Kidney capillary endothelial cell (primary cell): Measurements from ENCODE around the gene GATB.
"Not testable (repeated sequence)": the region's sequence is repeated elsewhere in the genome, so short reads cannot be mapped to it uniquely, and the experiment has no call there.

ENCODE experiments used
- DNase-seq: peaks from one replicate; pipeline ENCODE4 v3.0.0-alpha.2; 2018; ENCODE audit warnings: low spot score

GATB gene

GRCh38 chr4:151785484-151786157, 24.8 kb upstream of the GATB start:
- no peak for DNase-seq

DNA sequence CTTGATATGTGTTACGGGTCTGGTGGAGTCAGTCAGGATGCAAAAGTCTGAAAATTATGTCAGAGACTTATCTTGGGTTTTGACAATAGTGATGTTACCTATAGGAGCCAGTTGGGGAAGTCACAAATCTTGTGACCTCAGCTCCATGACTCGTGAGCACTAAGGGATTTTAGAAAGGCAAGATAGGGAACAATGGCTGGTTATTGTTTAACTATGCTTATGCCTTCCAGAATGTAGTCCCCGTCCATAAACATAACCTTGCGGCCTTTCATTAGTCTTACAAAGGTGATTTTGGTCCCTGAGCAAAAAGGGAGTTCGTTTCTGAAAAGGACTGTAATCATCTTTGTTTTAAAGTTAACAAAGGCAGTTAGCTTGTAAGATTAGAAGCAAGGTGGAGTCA, 23.9 kb upstream of the GATB start:
- no peak for DNase-seq

GRCh38 chr4:151783867-151784266, 23.1 kb upstream of the GATB start:
- no peak for DNase-seq

DNA sequence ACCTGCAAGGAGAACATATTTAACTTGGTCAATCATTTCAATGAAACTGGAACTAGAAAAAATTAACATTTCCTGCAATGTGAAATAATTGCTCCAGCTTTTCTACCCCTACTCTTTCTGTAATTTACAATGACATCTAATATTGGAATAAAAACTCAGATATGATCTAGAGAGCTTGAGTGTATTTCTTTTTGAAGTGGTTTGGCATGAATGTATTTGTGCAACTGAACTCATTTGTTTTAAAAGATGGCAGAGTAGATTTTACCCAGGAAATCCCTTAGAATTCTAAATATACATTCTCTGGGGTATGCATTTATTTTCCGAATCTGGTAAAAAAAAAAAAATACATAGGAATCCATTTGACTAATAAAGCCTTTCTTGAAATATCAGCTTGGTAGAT, 21.5 kb upstream of the GATB start:
- DNase-seq: no peak

DNA sequence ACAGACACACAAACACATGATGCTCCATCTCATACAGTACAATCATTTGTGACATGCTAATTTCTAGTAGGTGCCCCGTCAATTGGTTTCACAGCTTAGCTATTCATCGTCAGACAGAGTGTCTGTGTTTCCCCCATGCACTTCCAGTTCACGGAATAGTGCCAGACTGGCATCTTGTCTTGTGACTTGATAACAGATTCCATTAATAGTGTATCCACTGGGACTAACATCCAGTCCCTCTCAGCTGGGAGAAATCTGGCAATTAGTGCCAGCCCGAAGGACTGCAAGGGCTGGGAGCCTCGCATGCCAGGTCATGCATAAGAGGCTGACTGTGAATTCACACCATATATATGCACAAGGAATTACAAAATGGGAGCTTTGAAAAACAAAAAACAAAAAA, 20.2 kb upstream of the GATB start:
- DNase-seq: no peak

DNA sequence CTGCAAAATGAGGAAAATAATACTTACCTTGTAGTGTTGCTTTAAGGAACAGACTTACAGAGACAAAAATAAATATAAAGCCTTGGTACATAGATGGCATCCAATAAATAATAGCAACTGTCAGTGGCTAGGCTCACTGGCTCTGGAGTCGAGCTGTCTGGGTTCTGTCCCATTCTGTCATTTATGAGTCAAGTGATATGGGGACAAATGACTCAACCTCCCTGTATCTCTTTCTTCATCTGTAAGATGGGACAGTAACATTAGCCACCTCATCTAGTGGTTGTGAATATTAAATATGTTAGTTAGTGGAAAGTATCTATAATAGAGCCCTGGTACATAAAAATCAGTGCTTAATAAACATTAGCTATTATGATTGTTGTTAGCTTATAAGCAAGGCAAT, 16.7 kb upstream of the GATB start:
- DNase-seq: no peak

GRCh38 chr4:151774324-151774723, 13.5 kb upstream of the GATB start:
- no peak for DNase-seq

DNA sequence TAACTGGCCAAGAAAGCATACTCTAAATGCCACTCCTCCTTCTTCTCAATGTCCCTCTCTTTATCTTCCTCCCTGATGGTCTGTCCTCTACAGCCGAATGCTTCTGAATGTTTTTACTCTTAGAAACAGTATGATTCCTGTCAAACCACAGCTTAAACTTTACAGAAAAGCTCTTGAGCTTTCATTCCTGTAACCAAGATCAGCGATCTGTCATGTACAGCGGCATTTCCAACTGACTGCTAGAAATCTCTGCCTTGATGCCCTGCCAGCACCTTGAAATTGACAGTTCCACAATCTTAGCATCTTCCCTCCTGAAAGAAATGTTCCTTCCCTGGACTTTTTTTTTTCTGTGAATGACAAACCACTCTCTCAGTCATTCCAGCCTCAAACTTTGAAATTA, 11.5 kb upstream of the GATB start:
- DNase-seq: no peak

- no peak for DNase-seq
These were observed 10.9 kb upstream of the GATB start for GRCh38 chr4:151771664-151772063.

DNA sequence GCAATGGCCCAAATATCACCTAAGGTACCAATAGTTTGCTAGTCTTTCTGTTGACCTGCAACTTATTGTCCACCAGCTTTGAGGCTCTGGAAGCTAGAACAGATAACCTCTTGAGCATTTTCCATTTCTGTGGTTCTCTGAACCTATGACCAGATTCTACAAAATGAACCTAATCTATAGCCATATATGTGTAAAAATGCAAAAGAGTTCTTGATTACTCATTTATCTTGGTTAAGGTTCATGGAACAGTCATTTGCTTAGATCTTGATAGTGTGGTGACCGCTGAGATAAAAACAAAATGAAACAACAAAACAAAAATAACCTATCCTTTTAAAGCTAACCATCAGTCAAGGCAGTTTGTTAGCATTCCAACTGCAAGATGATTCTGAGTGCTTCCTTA, 9.3 kb upstream of the GATB start:
- DNase-seq: no peak

- DNase-seq: no peak
These were observed 8.0 kb upstream of the GATB start for GRCh38 chr4:151768835-151769234.

DNA sequence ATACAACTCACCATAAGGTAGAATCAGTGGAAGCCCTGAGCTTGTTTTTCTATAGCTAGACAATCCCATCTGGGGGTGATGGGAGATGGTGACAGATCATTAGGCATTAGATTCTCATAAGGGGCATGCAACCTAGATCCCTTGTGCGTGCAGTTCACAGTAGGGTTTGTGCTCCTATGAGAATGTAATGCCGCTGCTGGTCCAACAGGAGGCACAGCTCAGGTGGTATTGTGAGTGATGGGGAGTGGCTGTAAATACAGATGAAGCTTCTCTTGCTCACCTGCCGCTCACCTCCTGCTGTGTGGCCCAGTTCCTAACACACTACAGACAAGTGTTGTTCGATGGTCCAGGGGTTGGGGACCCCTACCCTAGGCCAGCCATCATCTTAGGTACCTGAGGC, 5.9 kb upstream of the GATB start:
- DNase-seq: no peak

GRCh38 chr4:151760002-151760401, 805 bp downstream of the GATB start:
- no peak for DNase-seq

GRCh38 chr4:151753056-151753455, 7.8 kb downstream of the GATB start:
- peak; percentile 80 for DNase-seq

- no peak for DNase-seq
These were observed 10.7 kb downstream of the GATB start for GRCh38 chr4:151750156-151750555.

- DNase-seq: no peak
These were observed 15.2 kb downstream of the GATB start for GRCh38 chr4:151745481-151746231.

DNA sequence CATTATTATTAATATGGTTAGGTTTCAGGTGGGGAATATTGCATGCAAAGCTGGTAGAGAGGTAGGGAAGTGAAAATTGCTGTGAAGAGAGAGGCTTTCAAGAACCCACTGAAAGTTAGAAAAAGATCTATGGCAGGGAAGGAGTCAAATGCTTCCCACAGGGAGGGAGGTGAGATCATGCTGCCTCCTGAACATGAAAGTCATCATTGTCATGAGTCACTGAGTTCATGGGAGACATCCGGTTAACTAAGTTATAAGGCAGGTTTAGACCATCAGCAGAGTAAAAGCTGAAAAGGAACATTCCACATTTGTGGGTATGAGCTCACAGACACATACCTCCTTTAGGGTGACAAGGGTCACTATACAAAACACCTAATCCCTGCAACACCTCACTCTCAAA, 16.2 kb downstream of the GATB start:
- DNase-seq: peak; percentile 93

GRCh38 chr4:151743894-151744293, 16.9 kb downstream of the GATB start:
- no peak for DNase-seq

- no peak for DNase-seq
These were observed 17.5 kb downstream of the GATB start for GRCh38 chr4:151743128-151743854.

DNA sequence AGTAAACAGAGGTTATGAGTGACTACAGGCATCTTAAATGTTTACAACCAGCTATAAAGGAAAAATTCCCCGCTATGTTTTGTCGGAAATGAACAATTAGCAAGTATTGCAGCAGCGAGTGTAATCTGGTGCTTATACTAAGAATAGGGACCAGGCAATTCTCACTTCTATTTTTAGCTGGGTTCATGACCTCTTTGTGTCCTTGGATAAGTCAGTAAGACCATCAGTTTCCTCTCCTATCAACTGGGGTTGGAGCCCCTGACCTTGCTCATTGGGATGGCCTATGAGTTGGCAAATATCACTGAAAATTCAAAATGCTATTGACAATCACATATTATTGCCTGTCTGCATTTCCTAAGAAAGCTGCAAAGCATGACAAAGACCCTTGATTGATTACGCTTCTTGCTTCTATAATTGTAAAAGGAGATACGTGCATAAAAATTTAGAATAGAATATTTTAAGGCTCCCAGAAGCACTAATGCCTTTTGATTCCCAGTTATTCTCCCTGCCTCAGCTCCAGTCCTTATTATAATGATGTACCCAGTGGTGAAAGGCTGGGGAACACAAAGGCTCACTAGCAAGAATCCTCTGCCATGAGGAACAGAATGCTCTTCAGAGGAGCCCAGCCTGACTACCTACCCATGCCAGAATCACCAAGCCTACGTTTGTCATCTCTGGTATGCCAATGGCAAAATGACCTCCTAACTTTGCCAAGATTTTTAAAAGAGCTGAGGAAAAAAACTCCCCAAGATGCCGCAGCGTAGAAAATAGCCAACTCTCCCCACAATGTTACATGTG, 21.9 kb downstream of the GATB start:
- no peak for DNase-seq

DNA sequence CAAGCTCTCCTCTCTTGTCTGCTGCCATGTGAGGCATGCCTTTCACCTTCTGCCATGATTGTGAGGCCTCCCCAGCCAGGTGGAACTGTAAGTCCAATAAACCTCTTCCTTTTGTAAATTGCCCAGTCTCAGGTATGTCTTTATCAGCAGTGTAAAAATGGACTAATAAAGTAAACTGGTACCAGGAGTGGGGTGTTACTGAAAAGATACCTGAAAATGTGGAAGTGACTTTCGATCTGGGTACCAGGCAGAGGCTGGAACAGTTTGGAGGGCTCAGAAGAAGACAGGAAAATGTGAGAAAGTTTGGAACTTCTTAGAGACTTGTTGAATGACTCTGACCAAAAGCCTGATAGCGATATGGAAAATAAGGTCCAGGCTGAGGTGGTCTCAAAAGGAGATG, 24.0 kb downstream of the GATB start:
- not testable (repeated sequence) for DNase-seq

DNA sequence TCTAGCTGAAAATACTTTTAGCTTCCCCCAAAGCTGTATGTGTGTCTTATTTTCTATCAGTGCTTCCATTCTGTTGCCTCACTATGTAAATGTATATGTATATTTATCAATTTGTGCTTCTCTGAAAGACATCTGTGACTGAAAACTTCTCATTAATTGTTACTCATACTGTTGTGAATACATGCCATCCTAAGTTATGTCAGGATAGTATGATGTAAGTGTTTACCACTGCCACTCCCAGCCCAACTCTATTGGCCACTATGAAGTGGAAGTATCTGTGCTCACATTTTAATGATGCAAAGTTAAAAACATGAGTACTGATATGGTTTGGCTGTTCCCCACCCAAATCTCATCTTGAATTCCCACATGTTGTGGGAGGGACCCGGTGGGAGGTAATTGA, 24.4 kb downstream of the GATB start:
- DNase-seq: no peak
